Fibroblast of the aortic adventitia (primary cell): ENCODE measurements around the gene MLLT11. TPM values are rescaled to one million over a fixed set of nuclear protein-coding genes. Genes with fewer than 3 reads are reported as not detected.

Source experiments
- DNase-seq: peaks from one replicate; pipeline ENCODE4 v3.0.0-alpha.2; 2010; ENCODE audit warnings: low read depth
- H3K4me3 ChIP-seq: 2 replicates; pipeline ENCODE4 v1.5.1; 2011; ENCODE audit warnings: low read depth, mild to moderate bottlenecking, control low read depth, low read length, moderate library complexity
- CTCF ChIP-seq: IDR thresholded peaks from 2 replicates; pipeline ENCODE4 v1.5.1; 2011; ENCODE audit warnings: mild to moderate bottlenecking, low read length, control low read depth, inconsistent platforms; ENCODE audit not compliant: insufficient read depth
- total RNA-seq: library from RNA; depleted of rRNA; stranded (reverse); fragments of >200 nt; gene quantifications from 2 replicates; pipeline ENCODE4 v1.2.3, GENCODE V29; 2012; ENCODE audit warnings: low replicate concordance

The MLLT11 gene
- total RNA-seq, 1 donor = 6.1 TPM

GRCh38 chr1:151062741-151063371, 2.7 kb downstream of the MLLT11 start:
- peak; percentile 92 for DNase-seq
- no peak for TF ChIP-seq CTCF
- peak overlapping the region; percentile 42 for H3K4me3 ChIP-seq

GRCh38 chr1:151065089-151065645, 5.0 kb downstream of the MLLT11 start:
- no peak for TF ChIP-seq CTCF
- no peak overlapping the region for H3K4me3 ChIP-seq
- no peak for DNase-seq

- H3K4me3 ChIP-seq = no peak overlapping the region
- DNase-seq = no peak
- no peak for TF ChIP-seq CTCF
These were observed 7.0 kb downstream of the MLLT11 start for GRCh38 chr1:151067185-151067584.

GRCh38 chr1:151069103-151069486, 8.9 kb downstream of the MLLT11 start:
- TF ChIP-seq CTCF = no peak
- no peak overlapping the region for H3K4me3 ChIP-seq
- DNase-seq = no peak

- peak within 1 kb of the TSS; percentile 83 for H3K4me3 ChIP-seq
- peak; percentile 95 for TF ChIP-seq CTCF
- DNase-seq = peak; percentile 99
These were observed 10.5 kb downstream of the MLLT11 start, which contains the start of gene GABPB2 for GRCh38 chr1:151070474-151071276. GABPB2 (plus strand) TSS chr1:151070761; CDS start chr1:151088190, 17,429 bp downstream.

- no peak for DNase-seq
- no peak overlapping the region for H3K4me3 ChIP-seq
- TF ChIP-seq CTCF = peak; percentile 8
These were observed 12.0 kb downstream of the MLLT11 start for GRCh38 chr1:151072224-151072623.
